Measurements from ENCODE around the gene CLDN8.

Gene CLDN8

DNA sequence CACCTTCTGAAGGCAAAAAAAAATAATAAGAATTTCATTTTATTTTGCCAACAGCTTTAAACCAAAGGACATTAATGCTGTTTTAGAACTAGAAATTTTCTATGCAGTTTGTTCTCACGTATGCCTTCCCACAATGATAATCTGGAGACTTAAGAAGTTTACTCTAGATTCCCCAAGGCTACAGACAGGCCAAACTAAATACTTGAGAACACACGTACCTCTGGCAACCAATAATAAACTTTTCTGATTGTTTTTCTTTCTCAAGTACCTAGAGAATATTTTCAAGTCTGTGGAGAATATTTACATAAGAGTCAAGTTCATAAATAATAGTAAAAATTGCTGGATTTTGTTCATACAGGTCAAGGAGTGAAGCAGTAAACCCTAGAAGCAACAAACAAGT is 15.9 kb downstream of the CLDN8 start:
- DNase-seq: no peak

DNA sequence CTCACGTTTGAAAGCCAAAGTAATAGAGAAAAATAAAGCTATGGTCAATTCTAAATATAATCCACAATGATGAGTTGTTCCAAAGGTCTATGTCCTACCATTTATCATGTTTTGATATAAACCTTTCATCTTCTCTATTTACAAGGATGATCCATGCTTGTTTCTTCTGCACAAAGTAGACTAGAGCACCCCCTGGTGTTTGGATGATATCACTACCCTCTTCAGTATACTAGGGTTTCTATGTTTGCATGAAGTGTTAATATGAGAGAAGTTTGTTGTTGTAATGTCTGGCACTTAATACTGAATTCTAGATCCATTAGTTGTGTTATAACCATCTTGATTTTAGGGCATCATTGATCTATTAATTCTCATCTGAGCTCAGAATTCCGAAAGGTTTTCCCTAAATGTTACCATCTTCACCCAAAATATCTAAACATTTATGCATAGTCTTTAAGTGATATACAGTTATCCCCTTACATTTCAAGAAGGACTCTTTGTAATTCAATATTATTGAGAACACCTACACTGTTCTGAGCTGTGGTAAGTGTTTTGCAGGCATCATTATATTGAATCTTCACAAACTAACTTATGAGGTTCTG is 21.1 kb downstream of the CLDN8 start:
- peak; percentile 19 for DNase-seq

DNA sequence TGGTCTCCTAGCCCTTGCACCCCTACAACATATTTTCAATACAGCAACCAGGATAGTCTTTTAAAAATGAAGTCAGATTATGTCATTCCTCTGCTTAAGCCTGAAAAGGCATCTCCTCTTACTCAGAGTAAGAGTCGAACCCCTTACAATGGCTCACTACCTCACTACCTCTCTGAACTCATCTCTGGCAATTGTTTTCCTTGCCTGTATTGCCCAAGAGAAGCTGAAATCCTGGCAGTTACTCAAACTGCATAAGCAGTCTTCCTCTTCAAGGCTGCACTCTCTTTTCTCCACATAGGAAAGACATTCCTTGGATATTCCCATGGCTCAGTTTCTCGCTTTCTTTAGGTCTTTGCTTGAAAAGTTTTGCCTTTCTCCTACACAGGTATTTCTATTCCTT is 22.7 kb downstream of the CLDN8 start:
- DNase-seq: no peak

DNA sequence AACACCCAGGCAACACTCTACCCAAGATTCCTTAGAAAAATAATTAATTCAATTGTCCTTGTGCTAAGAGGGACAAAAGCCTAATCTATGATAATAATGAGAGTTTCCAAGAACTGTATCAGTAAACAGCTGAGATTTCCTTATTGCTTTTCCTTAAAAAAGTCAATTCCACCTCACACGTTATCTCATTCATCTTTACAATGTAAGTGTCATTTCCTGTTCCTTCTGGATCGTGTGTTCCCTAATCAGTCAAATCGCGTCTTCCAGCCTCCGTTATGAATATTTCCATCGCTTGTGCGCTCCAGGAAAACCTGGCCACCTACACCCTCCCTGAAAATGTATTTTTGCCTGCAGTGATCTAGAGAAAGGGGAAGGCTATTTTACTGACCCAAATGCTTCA is 25.3 kb downstream of the CLDN8 start:
- DNase-seq: no peak

DNA sequence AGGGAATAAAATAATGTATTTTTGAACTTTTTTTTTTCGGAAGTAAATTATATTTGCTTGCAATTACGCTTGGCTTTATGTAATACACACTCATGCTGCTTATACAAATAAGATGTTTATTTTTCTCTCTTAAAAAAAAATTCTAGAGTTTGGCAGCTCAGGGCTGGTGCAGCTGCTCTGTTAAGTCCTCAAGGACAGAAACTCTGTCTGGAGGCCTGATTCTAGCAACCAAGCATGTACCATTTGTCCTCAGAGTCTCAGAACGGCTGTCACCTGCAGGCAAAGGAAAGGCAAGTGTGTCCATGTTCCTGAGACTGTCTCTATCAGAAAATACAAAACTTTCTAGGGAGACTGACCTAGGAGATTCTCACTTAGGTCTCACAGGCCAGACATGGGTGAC is 26.1 kb downstream of the CLDN8 start:
- DNase-seq: no peak

DNA sequence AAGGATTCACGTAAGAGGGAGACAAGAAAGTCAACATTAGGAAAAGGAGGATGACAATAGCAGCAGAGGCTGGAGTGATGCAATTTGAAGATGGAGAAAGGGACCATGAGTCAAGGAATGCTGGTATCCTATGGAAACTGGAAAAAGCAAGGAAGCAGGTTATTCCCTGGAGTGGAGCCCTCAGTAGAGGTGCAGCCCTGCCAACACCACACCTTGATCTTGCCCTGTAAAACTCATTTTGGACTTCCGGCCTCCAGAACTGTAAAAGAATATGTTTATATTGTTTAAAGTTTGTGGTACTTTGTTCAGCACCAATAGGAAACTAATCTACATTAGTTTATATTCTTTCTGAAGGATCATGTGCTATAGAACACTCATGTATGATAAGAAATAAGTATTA is 29.7 kb downstream of the CLDN8 start:
- no peak for DNase-seq

DNA sequence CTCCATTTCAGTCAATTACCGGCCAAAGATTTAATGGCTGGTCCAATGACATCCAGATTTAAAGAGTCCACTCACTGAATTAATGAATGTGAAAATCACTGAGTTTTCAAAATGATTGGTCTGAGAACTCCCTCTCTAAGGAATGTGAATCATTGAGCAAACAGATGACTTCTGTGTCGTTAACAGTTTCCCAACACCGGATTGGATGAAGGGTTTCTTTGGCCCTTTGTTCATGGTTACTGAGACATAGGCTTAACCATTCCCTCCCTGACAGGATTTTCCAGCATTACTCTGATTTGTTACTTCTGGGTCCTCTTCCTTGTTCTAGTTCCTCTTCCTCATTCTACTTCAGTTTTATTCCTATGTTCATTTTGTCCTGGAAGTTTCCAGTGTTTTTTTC is 47.8 kb downstream of the CLDN8 start:
- DNase-seq: no peak

DNA sequence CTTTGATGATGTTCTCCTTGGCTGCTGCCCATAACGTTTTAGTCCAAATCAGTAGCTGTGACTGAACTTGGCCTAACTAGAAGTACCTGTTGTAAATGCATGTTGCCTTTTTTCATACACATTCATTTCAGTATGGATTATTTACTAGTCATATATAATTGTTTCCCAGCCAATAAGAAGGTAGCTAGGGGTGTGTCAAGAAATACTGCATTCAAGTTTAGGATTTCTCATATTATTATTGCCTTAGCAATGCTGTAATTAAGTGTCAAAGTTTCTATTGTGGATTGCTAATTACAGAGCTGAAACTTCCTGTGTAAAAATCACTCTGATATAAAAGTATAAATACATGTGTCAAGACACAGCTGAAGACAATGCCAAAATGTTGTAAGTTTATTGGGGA is 49.2 kb downstream of the CLDN8 start, which contains the start of gene CLDN17:
Gene CLDN17 (minus strand): TSS at position 101 of the 400 bp plus-strand sequence. CDS start 188 bp downstream, outside the sequence.
- DNase-seq: no peak

DNA sequence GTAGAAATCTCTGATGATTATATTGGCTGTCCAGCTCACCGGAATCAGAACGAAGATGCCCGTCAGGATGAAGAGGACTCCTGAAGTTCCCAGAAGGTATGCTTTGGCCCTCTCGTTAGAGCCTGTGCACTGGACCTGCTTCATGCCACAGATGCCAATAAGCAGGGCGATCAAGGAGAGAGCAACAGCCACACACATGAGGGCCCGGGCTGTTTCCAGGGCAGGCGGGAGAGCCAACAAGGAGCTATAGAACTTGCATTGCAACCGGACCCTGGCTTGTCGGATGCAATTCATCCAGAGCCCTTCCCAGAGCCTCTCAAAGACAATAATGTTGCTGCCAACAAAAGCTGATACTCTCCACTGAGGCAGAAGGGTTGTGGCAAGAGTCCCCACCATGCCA is 49.7 kb downstream of the CLDN8 start:
- no peak for DNase-seq

DNA sequence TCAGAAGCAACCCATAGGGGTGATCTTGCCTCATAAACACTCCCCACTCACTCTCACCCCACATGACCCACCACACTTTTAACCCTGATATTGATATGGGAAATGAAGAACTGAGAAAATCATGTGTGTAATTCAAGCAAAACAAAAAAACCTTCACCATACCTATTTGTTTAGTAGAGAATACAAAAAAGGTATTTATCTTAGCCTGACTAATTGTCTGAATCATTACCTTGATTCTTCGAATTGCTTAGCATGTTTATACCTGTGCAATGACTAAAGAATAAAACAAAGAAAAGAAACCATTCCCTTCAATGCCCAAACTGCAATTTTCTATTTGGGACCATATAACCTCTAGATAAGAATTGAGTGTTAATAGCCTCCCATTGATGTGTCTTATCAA is 51.1 kb downstream of the CLDN8 start:
- DNase-seq: no peak

Data from fibroblast of upper back skin (primary cell).